HepG2 (cell line): ENCODE measurements around the gene PCDHGA5. TPM values are rescaled to one million over a fixed set of nuclear protein-coding genes. Genes with fewer than 3 reads are reported as not detected.

Experiments
- ATAC-seq: fragments of 200-7000 bp; cut with Tn5 transposase; 3 replicates; pipeline ENCODE4 v1.9.1; 2020; ENCODE audit warnings: mild to moderate bottlenecking, moderate library complexity
- BruUV-seq: library from RNA; stranded (reverse); fragments of 400-500 nt; replicated peaks from 2 replicates; lab custom pipeline; 2021; lab: Mats Ljungman, UMichigan
- CTCF ChIA-PET: fragments of 300-600 bp; formaldehyde crosslinking; extraction: SDS; loops from one replicate; lab custom pipeline; 2021; ENCODE audit warnings: low total read pairs, inconsistent platforms, low intra/inter-chr PET ratio; lab: Yijun Ruan, JAX
- POLR2A ChIA-PET: fragments of 350-600 bp; sonication (Branson Sonifier 250); formaldehyde crosslinking; loops from one replicate; lab custom pipeline; 2020; ENCODE audit warnings: antibody characterized with exemption, inconsistent platforms; lab: Yijun Ruan, JAX
- DNase-seq: peaks from one replicate; pipeline ENCODE4 v3.0.0-alpha.2; 2015; ENCODE audit warnings: low spot score
- FAIRE-seq: peaks from 3 replicates; lab custom pipeline; 2011; peaks lifted over from hg19 to GRCh38; lab: Jason Lieb, UNC
- H2AFZ ChIP-seq: one replicate; pipeline ENCODE4 v1.6.1; 2011; ENCODE audit warnings: low read length, inconsistent platforms
- H3K27ac ChIP-seq: fragments of 300-600 bp; 3 replicates; pipeline ENCODE4 v1.8.0; 2011; ENCODE audit warnings: mixed run types, mild to moderate bottlenecking, mixed read lengths, low read length, inconsistent platforms; ENCODE audit not compliant: insufficient read depth; ENCODE audit errors: extremely low read length
- H3K27me3 ChIP-seq, 2 experiments: fragments of 200-600 bp in 1 of 2; 2 replicates in 1 of 2; 3 replicates in 1 of 2; pipeline versions ENCODE4 v1.6.0 to v1.8.0; 2011; ENCODE audit warnings: low read length in 2 of 2, mild to moderate bottlenecking in 2 of 2, moderate library complexity in 2 of 2, inconsistent platforms in 1 of 2; ENCODE audit not compliant: insufficient read depth in 2 of 2, control insufficient read depth in 1 of 2
- H3K36me3 ChIP-seq, 2 experiments: fragments of 200-600 bp in 1 of 2; replicated peaks in 1 of 2; 2 replicates in 1 of 2; 3 replicates in 1 of 2; pipeline versions ENCODE4 v1.5.1 to v1.8.0; 2011; ENCODE audit warnings: low read length in 2 of 2, inconsistent platforms in 1 of 2; ENCODE audit not compliant: insufficient read depth in 2 of 2, control insufficient read depth in 1 of 2
- H3K4me1 ChIP-seq: 2 replicates; pipeline ENCODE4 v1.5.1; 2012; ENCODE audit warnings: low read length, inconsistent platforms; ENCODE audit not compliant: insufficient read depth
- H3K4me2 ChIP-seq: 2 replicates; pipeline ENCODE4 v1.6.0; 2011; ENCODE audit warnings: low read depth, low read length, inconsistent platforms
- H3K4me3 ChIP-seq, 3 experiments: fragments of 200-600 bp in 1 of 3; sonication (generic), shearing (Covaris generic) in 1 of 3; replicated peaks in 1 of 3; 2 replicates each; pipeline ENCODE4 v1.5.1; 2011 to 2016; ENCODE audit warnings: low read length in 3 of 3, inconsistent platforms in 2 of 3, low read depth in 2 of 3, mild to moderate bottlenecking in 2 of 3, control low read depth in 1 of 3, mixed read lengths in 1 of 3; ENCODE audit not compliant: insufficient read depth in 1 of 3
- H3K79me2 ChIP-seq: one replicate; pipeline ENCODE4 v1.6.1; 2011; ENCODE audit warnings: low read length, inconsistent platforms; ENCODE audit not compliant: insufficient read depth
- H3K9ac ChIP-seq: 2 replicates; pipeline ENCODE4 v1.6.0; 2011; ENCODE audit warnings: mild to moderate bottlenecking, low read depth, low read length, inconsistent platforms; ENCODE audit not compliant: insufficient read depth
- H3K9me3 ChIP-seq: 2 replicates; pipeline ENCODE4 v1.5.1; 2012; ENCODE audit warnings: mild to moderate bottlenecking, low read length
- H4K20me1 ChIP-seq: 2 replicates; pipeline ENCODE4 v1.6.0; 2011; ENCODE audit warnings: inconsistent platforms, mild to moderate bottlenecking, low read length, moderate library complexity; ENCODE audit not compliant: insufficient read depth
- GLI4 ChIP-seq: sonication (generic); formaldehyde crosslinking; IDR thresholded peaks from 2 replicates; pipeline ENCODE4 v1.5.1; 2020; ENCODE audit warnings: missing genetic modification reagents, mild to moderate bottlenecking, moderate library complexity, borderline replicate concordance
- SMAD3 ChIP-seq: sonication (generic); formaldehyde crosslinking; IDR thresholded peaks from 2 replicates; pipeline ENCODE4 v1.4.0; 2020; ENCODE audit warnings: missing genetic modification reagents
- TAF15 ChIP-seq: fragments of 200-400 bp; formaldehyde crosslinking; IDR thresholded peaks from one replicate; pipeline ENCODE4 v1.6.1; 2018; ENCODE audit warnings: mild to moderate bottlenecking, low read depth, low read length; ENCODE audit not compliant: poor library complexity, severe bottlenecking
- ZBTB42 ChIP-seq: sonication (generic); formaldehyde crosslinking; IDR thresholded peaks from 2 replicates; pipeline ENCODE4 v1.5.0; 2020; ENCODE audit warnings: mild to moderate bottlenecking, missing genetic modification reagents
- ZFAT ChIP-seq: sonication (generic); formaldehyde crosslinking; conservative IDR thresholded peaks from 2 replicates; pipeline ENCODE4 v1.8.1; 2023; ENCODE audit warnings: missing genetic modification reagents, inconsistent platforms
- ZFYVE20 ChIP-seq: sonication (generic); formaldehyde crosslinking; IDR thresholded peaks from 2 replicates; pipeline ENCODE4 v1.8.0; 2023; ENCODE audit warnings: low read depth, mild to moderate bottlenecking, moderate library complexity, missing genetic modification reagents, borderline replicate concordance
- ZNF256 ChIP-seq: sonication (generic); formaldehyde crosslinking; conservative IDR thresholded peaks from 2 replicates; pipeline ENCODE4 v1.4.0; 2020; ENCODE audit warnings: missing genetic modification reagents
- ZNF574 ChIP-seq: sonication (generic); formaldehyde crosslinking; IDR thresholded peaks from 2 replicates; pipeline ENCODE4 v1.4.0; 2020; ENCODE audit warnings: missing genetic modification reagents
- WGBS: methylation state at CpG from one replicate; pipeline ENCODE4 v1.1.6; 2017; ENCODE audit warnings: low lambda C conversion rate; 5-methylcytosine and 5-hydroxymethylcytosine counted together
- in situ Hi-C: cut with HindIII; loops from 2 replicates; pipeline ENCODE4 v1.10.0; 2017; ENCODE audit warnings: low pct_unique_long_range_greater_than_20kb; ENCODE audit not compliant: extremely low pct_ligation_motif_present
- intact Hi-C: fragments of 100-400 bp; cut with micrococcal nuclease; formaldehyde crosslinking; loops from one replicate; pipeline ENCODE4 v1.10.0; 2022; ENCODE audit not compliant: unreplicated experiment
- polyA plus RNA-seq, 8 experiments: library from polyadenylated mRNA; depleted of rRNA in 3 of 8; stranded (reverse) in 7 of 8; unstranded in 1 of 8; fragments of >200 nt; fragmentation: Illumina TruSeq in 4 of 8; extraction: Trizol in 4 of 8; gene quantifications; 2 replicates each; pipeline versions ENCODE4 v1.2.1 to v1.2.3, GENCODE V29; 2011 to 2016; ENCODE audit warnings: low read depth in 4 of 8, missing spikeins in 1 of 8, mixed read lengths in 1 of 8; ENCODE audit not compliant: insufficient read depth in 1 of 8
- total RNA-seq, 5 experiments: library from RNA; depleted of rRNA; stranded (reverse); fragments of >200 nt; fragmentation: Illumina TruSeq; extraction: Trizol; gene quantifications; 2 replicates each; pipeline ENCODE4 v1.2.3, GENCODE V29; 2016; ENCODE audit warnings: low read depth in 1 of 5

Gene PCDHGA5
- total and polyA plus RNA-seq, 2 of the 13 experiments (the other 11 are each of a cell fraction or from before 2014, with no cell fraction given) = 0.27 to 0.32 TPM

GRCh38 chr5:141349917-141350619, 13.9 kb upstream of the PCDHGA5 start, which contains the start of gene PCDHGB1 (continued):
- TF ChIP-seq ZNF574 (CRISPR knock-in tag) = peak; percentile 59

GRCh38 chr5:141351591-141351990, 12.4 kb upstream of the PCDHGA5 start:
- Histone ChIP-seq H3K4me2 (no peak overlapping the region), H3K79me2 (no peaks in the 10 kb centered on the region), H3K4me1 (no peaks in the 10 kb centered on the region; the same call in 1 of the 2 replicates), H3K27me3 (no peaks in the 10 kb centered on the region; a peak in 1 of 5 replicates), H2AFZ (no peak overlapping the region), H3K4me3 (no peak overlapping the region), H3K9ac (no peak overlapping the region), H4K20me1 (no peaks in the 10 kb centered on the region), H3K9me3 (peaks cover 15% of the 10 kb centered on the region), H3K36me3 (no peaks in the 10 kb centered on the region), H3K27ac (no peak overlapping the region)
- 86% methylated on average over 10 of the region's 36 CpGs for WGBS
- CTCF ChIA-PET = no interaction called here
- POLR2A ChIA-PET = no interaction called here
- ATAC-seq (no peak), DNase-seq (no peak), FAIRE-seq (no peak)
- TF ChIP-seq ZFAT (CRISPR knock-in tag) (no peak), ZNF256 (no peak), GLI4 (CRISPR knock-in tag) (no peak), ZFYVE20 (CRISPR knock-in tag) (no peak), TAF15 (no peak), ZBTB42 (no peak), SMAD3 (no peak)
- intact Hi-C loops = loop anchor here (10.0 kb wide), 1 partner anchor 173 kb away; no protein-coding TSS in a partner anchor
- BruUV-seq = no TSS peak
- in situ Hi-C loops = loop anchor here (10.0 kb wide), 1 partner anchor 173 kb away; no protein-coding TSS in a partner anchor
